GM12873 (cell line): Measurements from ENCODE around the gene RIPK3.

ENCODE experiments used
- CTCF ChIP-seq: IDR thresholded peaks from 2 replicates; pipeline ENCODE4 v1.5.1; 2012; ENCODE audit warnings: low read depth, mild to moderate bottlenecking, moderate library complexity, low read length, control low read depth; ENCODE audit not compliant: insufficient read depth; ENCODE audit errors: missing control alignments

The RIPK3 gene

GRCh38 chr14:24291446-24292117 lies 48.2 kb downstream of the RIPK3 start:
- TF ChIP-seq CTCF: no peak

- TF ChIP-seq CTCF: no peak
Measured at GRCh38 chr14:24290746-24291145, 49.0 kb downstream of the RIPK3 start.

GRCh38 chr14:24289649-24290280 lies 50.0 kb downstream of the RIPK3 start:
- no peak for TF ChIP-seq CTCF

GRCh38 chr14:24286996-24287395 lies 52.8 kb downstream of the RIPK3 start:
- no peak for TF ChIP-seq CTCF
